Adrenal gland (tissue), 12 donors: ENCODE measurements around the gene OR10G3. TPM values are rescaled to one million over a fixed set of nuclear protein-coding genes. Genes with fewer than 3 reads are reported as not detected.
"Not testable (repeated sequence)": the region's sequence is repeated elsewhere in the genome, so short reads cannot be mapped to it uniquely, and the experiment has no call there.

ENCODE experiments used
- DNase-seq, 7 donors: peaks; one replicate each; pipeline ENCODE4 v3.0.0-alpha.2; 2019 to 2020
- H3K27ac ChIP-seq, 5 donors: fragments of 200-600 bp; sonication (generic) in 4 of 5; 1 replicate in 3 of 5; 2 replicates in 2 of 5; pipeline versions ENCODE4 v1.5.1 to v1.8.0; 2016 to 2020; ENCODE audit warnings: mild to moderate bottlenecking in 1 of 5
- H3K27me3 ChIP-seq: fragments of 200-600 bp; 2 replicates; pipeline ENCODE4 v1.8.0; 2021
- H3K36me3 ChIP-seq, 2 donors: fragments of 200-600 bp; replicated peaks in 1 of 2; 1 replicate in 1 of 2; 2 replicates in 1 of 2; pipeline versions ENCODE4 v1.5.1 to v1.8.0; 2018 to 2022
- H3K4me1 ChIP-seq, 2 donors: fragments of 200-600 bp; replicated peaks in 1 of 2; 1 replicate in 1 of 2; 2 replicates in 1 of 2; pipeline versions ENCODE4 v1.5.1 to v1.8.0; 2018 to 2021
- H3K4me3 ChIP-seq, 4 donors: fragments of 200-600 bp; sonication (generic) in 3 of 4; one replicate each; pipeline ENCODE4 v1.5.1; 2016 to 2018
- H3K9me3 ChIP-seq, 3 donors: fragments of 200-600 bp; sonication (generic) in 1 of 3; replicated peaks in 1 of 3; 1 replicate in 2 of 3; 2 replicates in 1 of 3; pipeline versions ENCODE4 v1.5.1 to v1.8.0; 2016 to 2021
- CTCF ChIP-seq, 6 experiments: fragments of 450-650 bp in 4 of 6; fragments of 200-600 bp in 2 of 6; sonication (generic) in 1 of 6; IDR thresholded peaks; 1 replicate in 5 of 6; 2 replicates in 1 of 6; pipeline versions ENCODE4 v1.5.1 to v1.8.0; 2016 to 2021; ENCODE audit warnings: antibody characterized with exemption in 6 of 6, mild to moderate bottlenecking in 2 of 6, moderate library complexity in 1 of 6
- POLR2A ChIP-seq, 2 donors: fragments of 450-650 bp; IDR thresholded peaks; one replicate each; pipeline ENCODE4 v1.6.1; 2017; ENCODE audit warnings: antibody characterized with exemption in 2 of 2, mild to moderate bottlenecking in 2 of 2, moderate library complexity in 1 of 2
- WGBS, 4 donors: extraction: QIAGEN DNeasy Blood & Tissue Kit in 2 of 4; methylation state at CpG; one replicate each; pipeline versions ENCODE4 v1.1.5 to v1.1.7; 2013 to 2017; 5-methylcytosine and 5-hydroxymethylcytosine counted together
- intact Hi-C, 2 donors: fragments of 100-400 bp; cut with DNase I; formaldehyde crosslinking; loops; one replicate each; pipeline versions ENCODE4 v1.14.1 to v1.15.0; 2022 to 2023
- polyA plus RNA-seq, 3 donors: library from polyadenylated mRNA; stranded (reverse); fragments of 200-250 nt in 2 of 3; fragments of 350-450 nt in 1 of 3; fragmentation: Illumina TruSeq in 1 of 3; extraction: RNeasy Lipid Tissue Mini Kit (QIAGEN cat#74804) in 1 of 3; gene quantifications; one replicate each; pipeline ENCODE4 v1.2.3, GENCODE V29; 2013 to 2014
- total RNA-seq, 9 donors: library from RNA; depleted of rRNA in 4 of 9; stranded (reverse); fragments of >200 nt in 4 of 9; fragments of 120-200 nt in 1 of 9; fragmentation: NEBNext Ultra II Directional in 1 of 9; extraction: Animal tissue kit (Norgen Biotek cat#: 25700) in 1 of 9; gene quantifications; one replicate each; pipeline versions ENCODE4 v1.1.0 to v1.2.4, GENCODE V29; 2013 to 2023
- donor health status: healthy with polysubstance abuse.
- donor health status: Bipolar disorder and iron deficiency.
- donor health status: DM: yes; HTN: yes; CAD: no.
- donor health status: DM: no; HTN: no; CAD: no.
- donor health status: DM: no; HTN: no; CAD: no.
- donor health status: DM: yes; HTN: yes; CAD: no.

The OR10G3 gene
- total and polyA plus RNA-seq, 12 donors, result not detected

- WGBS, 4 donors, result 69 to 79% (median 74%) methylated on average over 6 of the region's 6 CpGs
- no peaks in the 10 kb centered on the region for H3K27me3 ChIP-seq
These were observed 32.4 kb upstream of the OR10G3 start for GRCh38 chr14:21612324-21612723.

GRCh38 chr14:21602181-21602580 lies 22.3 kb upstream of the OR10G3 start:
- H3K27me3 ChIP-seq, H3K4me3 ChIP-seq, DNase-seq, H3K9me3 ChIP-seq, H3K4me1 ChIP-seq, H3K36me3 ChIP-seq, intact Hi-C loops, H3K27ac ChIP-seq: not testable (repeated sequence)
- 63 to 88% (median 81%) methylated on average over 2 to 8 of the region's 8 CpGs for WGBS, 4 donors

More at GRCh38 chr14:21612324-21612723, 32.4 kb upstream of the OR10G3 start:
- no peak for TF ChIP-seq POLR2A (IDR thresholded peaks at IDR 0.05)
- no peak for TF ChIP-seq CTCF (IDR thresholded peaks at IDR 0.05)
- H3K9me3 ChIP-seq, result no peaks in the 10 kb centered on the region
- H3K4me1 ChIP-seq, result no peaks in the 10 kb centered on the region
- no peak for DNase-seq
- H3K27ac ChIP-seq, result no peak overlapping the region
- H3K4me3 ChIP-seq, result no peak overlapping the region
- intact Hi-C loops, result no loop called here
- no peaks in the 10 kb centered on the region for H3K36me3 ChIP-seq

GRCh38 chr14:21589317-21589716 lies 9.4 kb upstream of the OR10G3 start:
- peaks cover 4% of the 10 kb centered on the region for H3K27me3 ChIP-seq
- no peaks in the 10 kb centered on the region for H3K4me1 ChIP-seq
- 77 to 82% (median 79%) methylated on average over 4 of the region's 4 CpGs for WGBS, 4 donors
- no peaks in the 10 kb centered on the region for H3K36me3 ChIP-seq
- H3K4me3 ChIP-seq, result no peak overlapping the region
- TF ChIP-seq POLR2A (IDR thresholded peaks at IDR 0.05), result no peak
- TF ChIP-seq CTCF (IDR thresholded peaks at IDR 0.05), result no peak
- intact Hi-C loops, result no loop called here
- no peak for DNase-seq
- H3K27ac ChIP-seq, result no peak overlapping the region
- peaks cover 0 to 10% (median 0%) of the 10 kb centered on the region in 3 donors for H3K9me3 ChIP-seq

GRCh38 chr14:21575661-21576060 lies 4.2 kb downstream of the OR10G3 start:
- TF ChIP-seq POLR2A (IDR thresholded peaks at IDR 0.05), result no peak
- TF ChIP-seq CTCF (IDR thresholded peaks at IDR 0.05), result no peak
- peaks cover 3% of the 10 kb centered on the region for H3K27me3 ChIP-seq
- WGBS, 4 donors, result 51 to 74% (median 65%) methylated on average over 6 of the region's 6 CpGs

GRCh38 chr14:21572604-21573003 lies 7.3 kb downstream of the OR10G3 start:
- no peaks in the 10 kb centered on the region for H3K4me1 ChIP-seq
- DNase-seq, result no peak
- TF ChIP-seq CTCF (IDR thresholded peaks at IDR 0.05) (no peak), POLR2A (IDR thresholded peaks at IDR 0.05) (no peak)
- no peak overlapping the region for H3K4me3 ChIP-seq
- no peaks in the 10 kb centered on the region for H3K9me3 ChIP-seq
- no peaks in the 10 kb centered on the region for H3K36me3 ChIP-seq
- H3K27me3 ChIP-seq, result peaks cover 3% of the 10 kb centered on the region
- intact Hi-C loops, result no loop called here
- H3K27ac ChIP-seq, result no peak overlapping the region

More at GRCh38 chr14:21575661-21576060, 4.2 kb downstream of the OR10G3 start:
- no peaks in the 10 kb centered on the region for H3K4me1 ChIP-seq
- H3K36me3 ChIP-seq, result no peaks in the 10 kb centered on the region
- H3K27ac ChIP-seq, result no peak overlapping the region
- no peak for DNase-seq
- intact Hi-C loops, result no loop called here
- no peaks in the 10 kb centered on the region for H3K9me3 ChIP-seq
- no peak overlapping the region for H3K4me3 ChIP-seq
